GM19324 (cell line): ENCODE data around the gene DTWD2.

Experiments used
- ATAC-seq: cut with Tn5 transposase; IDR thresholded peaks from one replicate; pipeline ENCODE4 v1.9.1; 2021; ENCODE audit warnings: mild to moderate bottlenecking, moderate library complexity; ENCODE audit not compliant: unreplicated experiment, low FRiP score

Gene DTWD2, protein sequence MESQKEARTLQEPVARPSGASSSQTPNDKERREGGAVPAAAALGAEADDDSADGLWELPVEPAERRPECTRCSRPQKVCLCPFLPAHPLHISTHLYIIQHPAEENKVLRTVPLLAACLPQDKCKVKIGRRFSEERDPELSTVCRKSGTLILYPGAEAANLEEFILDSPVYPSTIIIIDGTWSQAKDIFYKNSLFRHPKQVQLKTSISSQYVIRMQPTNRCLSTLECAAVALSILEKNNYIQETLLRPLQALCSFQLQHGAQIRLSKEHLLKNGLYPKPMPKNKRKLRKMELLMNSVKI

DNA sequence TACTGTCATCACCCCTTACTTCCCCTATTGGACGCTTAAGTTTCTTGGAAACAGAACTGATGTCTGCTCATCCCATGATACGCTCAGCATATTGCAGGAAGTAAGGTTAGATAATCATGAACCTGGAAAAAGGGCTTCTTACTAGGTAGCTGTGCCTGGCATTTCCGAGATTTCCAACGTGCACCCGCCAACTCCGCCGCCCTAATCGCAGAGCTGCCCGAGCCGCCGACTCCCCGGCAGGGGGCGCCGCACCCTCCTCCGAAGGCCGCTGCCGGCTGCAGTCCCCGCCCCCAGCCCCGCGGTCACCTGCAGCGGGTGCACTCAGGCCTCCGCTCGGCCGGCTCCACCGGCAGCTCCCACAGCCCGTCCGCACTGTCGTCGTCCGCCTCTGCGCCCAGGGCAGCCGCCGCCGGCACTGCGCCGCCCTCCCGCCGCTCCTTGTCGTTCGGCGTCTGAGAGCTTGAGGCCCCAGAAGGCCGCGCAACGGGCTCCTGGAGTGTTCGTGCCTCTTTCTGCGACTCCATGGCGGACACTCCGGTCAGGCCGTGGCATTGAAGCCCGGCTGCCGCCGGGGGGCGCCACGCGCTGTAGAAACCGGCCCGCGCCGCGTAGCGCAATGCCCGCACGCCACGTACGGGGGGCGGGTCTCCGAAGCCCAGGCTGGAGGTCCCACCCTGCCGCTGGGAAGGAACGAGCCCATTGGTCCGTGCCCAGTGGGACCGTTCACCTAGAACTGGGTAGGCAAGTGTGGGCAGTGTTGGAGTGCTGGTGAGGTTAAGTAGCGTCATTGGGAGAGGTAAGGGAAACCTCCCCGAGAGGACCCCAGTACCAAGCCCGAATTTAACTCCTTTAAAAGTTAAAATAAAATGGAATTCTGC, at the start of gene DTWD2:
Gene DTWD2 (minus strand): TSS at position 560 of the 878 bp plus-strand sequence. CDS start 36 bp downstream, at position 524.
- ATAC-seq, result peak; percentile 96

GRCh38 chr5:119037496-119038215, 49.3 kb upstream of the DTWD2 start:
- ATAC-seq, result no peak

DNA sequence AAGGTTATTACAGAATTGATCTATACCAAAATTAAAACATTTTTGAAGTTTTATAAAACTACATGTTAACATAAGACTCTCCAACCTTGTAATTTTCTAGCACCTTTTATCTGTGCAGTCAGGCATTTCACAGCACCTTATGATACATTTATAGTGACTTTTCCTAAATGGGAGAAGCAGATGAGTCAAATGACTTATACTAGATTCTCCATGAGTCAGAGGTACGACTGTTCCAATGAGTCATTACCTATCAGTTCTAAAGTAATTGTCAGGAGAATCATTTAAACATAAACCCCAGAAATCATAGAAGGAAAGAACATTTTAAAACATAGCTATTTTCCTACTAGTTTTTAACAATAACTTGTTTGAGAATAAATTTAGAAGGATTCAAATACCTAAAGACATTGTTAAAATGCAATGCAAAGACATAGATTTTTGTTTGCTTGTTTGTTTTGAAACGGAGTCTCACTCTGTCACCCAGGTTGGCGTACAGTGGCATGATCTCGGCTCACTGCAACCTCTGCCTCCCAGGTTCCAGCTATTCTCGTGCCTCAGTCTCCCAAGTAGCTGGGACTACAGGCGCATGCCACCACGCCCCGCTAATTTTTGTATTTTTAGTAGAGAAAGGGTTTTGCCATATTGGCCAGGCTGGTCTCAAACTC, 47.9 kb upstream of the DTWD2 start:
- no peak for ATAC-seq

GRCh38 chr5:119033135-119033534, 44.8 kb upstream of the DTWD2 start:
- ATAC-seq, result no peak

DNA sequence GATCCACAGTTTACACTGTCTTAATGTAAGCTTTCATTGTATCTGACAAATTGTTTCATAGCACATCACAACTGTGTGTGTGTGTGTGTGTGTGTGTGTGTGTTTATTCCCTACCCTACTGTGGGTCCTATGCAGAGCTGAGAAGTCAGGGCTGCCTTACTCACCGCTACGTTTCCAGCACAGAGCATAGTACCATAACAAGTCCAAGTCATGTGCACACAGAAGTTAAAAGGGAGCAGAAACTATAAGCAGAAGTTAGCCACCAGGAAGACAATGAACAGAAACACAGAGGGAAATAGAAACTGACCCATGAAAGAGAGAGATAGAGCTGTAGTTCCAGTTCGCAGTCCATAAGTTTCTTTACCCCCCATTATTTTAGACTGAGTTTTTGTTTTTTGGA, 44.3 kb upstream of the DTWD2 start:
- peak; percentile 47 for ATAC-seq

DNA sequence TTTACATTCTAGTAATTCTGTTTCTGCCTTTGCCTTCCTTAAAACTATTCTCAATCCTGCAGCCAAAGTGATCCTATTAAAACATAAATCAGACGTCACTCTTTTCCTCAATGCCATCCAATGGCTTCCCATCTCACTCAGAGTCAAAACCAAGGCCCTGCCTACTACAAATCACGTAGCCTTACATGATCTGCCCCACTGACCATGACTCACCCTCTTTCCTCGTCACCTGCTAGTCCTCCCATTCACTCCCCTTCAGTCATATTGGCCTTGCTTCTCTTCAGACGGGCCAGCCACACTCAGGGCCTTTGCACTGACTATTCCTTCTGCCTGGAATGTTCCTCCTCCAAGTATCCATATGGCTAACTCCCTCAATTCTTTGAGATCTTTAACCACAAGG, 43.6 kb upstream of the DTWD2 start:
- ATAC-seq, result no peak

DNA sequence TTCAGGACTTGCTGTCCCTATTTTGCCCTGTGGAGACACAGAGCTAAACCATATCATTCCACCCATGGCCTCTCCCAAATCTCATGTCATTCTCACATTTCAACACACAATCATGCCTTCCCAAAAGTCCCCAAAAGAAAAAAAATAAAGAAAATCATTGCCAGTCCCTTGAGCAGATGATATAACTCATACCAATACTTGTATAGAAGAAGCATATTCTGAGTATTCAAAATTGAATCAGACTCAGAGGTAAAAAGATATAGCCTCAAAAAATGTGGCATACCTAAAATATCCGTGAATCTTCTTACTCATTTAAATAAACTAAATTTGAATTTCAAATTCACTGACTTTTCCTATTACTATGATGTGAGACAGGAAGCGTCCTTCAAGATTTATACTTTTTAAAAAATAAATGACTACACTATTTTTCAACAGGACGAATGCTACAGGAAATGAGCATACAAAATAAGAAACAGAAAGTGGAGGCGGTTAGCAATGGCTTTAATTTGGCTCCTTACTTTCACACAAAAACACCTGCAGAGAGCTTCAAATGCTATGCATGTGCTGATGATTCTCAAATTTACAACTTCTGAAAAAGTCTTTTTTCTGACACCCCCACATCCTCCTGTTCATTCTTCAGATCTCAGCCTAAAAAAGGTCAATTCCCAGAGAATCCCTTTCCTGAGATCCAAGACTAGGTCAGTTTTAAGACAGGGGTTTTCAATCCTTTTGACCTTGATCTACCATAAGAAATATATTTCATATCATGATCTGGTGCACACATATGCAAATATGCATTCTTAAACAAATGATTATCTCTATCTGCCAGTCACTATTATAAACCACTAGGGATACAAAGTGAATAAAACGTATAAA, 42.9 kb upstream of the DTWD2 start:
- peak; percentile 69 for ATAC-seq

DNA sequence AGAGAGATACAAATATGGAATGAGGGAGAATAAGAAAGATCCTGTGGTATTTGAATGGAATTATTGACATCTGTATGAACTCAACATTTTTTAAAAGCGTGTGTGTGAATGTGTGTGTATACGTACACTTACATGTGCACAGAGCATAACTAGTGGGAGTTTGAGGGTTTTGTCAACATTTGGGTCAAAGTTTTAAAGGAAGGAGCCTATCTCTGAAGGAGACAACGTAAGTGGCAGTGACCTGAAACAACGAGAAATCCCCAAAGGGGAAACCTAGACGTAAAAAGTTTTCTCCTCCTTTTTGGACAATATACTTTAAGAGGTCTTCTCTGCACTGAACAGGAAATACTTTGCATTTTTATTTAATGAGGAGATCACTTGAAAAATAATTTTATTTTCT, 40.2 kb upstream of the DTWD2 start:
- ATAC-seq, result no peak

- ATAC-seq, result no peak
Observed at GRCh38 chr5:119022773-119023172, 34.4 kb upstream of the DTWD2 start.

- peak; percentile 54 for ATAC-seq
Observed at GRCh38 chr5:119022017-119022745, 33.8 kb upstream of the DTWD2 start.

DNA sequence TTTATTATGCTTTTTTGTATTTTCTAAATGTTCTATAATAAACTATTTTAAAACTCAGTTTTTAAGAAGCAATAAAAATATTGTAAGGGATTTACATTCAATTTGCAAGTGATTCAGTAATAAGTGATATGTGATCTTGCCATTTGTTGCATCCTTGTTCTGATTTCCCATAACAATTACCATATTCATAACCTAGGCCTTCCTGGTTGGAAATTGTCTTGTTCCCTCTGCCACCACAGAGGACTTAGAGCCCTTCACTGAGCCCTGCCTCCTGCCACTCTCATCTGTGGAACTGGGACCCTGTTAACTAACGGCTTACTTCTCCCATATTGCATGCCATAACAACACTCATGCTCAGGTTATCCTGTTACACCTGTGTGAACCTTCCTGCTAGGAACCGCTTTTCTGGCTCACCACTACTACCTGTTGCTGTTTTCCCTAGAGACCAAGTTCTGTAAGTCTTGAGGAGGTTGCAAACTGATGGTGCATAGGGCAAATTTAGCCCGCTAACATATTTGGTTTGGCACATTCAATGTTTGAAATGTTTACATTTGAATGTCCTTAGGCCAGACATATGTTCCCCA, 32.9 kb upstream of the DTWD2 start:
- no peak for ATAC-seq

GRCh38 chr5:119019949-119020348, 31.6 kb upstream of the DTWD2 start:
- no peak for ATAC-seq

- no peak for ATAC-seq
Observed at GRCh38 chr5:119019501-119019900, 31.2 kb upstream of the DTWD2 start.

- ATAC-seq, result no peak
Observed at GRCh38 chr5:119017994-119018393, 29.6 kb upstream of the DTWD2 start.

- ATAC-seq, result peak; percentile 87
Observed at GRCh38 chr5:119016125-119016774, 27.9 kb upstream of the DTWD2 start.

DNA sequence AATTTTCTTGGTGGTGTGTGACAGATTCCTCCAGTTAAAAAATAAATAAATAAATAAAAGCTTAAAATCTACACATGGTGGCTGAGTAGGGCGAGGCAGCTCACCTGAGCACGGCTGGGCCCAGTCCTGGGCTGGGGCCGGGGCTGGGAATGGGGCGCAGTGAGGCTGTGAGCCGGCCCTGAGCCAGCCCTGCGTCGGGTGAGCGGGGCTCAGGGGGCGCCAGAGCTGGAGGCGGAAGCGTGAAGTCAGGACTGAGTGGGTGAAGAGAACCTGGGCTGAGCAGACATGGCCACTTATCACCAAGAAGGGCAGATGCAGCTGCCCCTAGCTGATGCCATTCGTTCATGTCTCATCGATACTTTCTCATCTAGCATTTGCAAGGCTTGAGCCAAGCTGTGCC, 22.8 kb upstream of the DTWD2 start:
- ATAC-seq, result no peak

DNA sequence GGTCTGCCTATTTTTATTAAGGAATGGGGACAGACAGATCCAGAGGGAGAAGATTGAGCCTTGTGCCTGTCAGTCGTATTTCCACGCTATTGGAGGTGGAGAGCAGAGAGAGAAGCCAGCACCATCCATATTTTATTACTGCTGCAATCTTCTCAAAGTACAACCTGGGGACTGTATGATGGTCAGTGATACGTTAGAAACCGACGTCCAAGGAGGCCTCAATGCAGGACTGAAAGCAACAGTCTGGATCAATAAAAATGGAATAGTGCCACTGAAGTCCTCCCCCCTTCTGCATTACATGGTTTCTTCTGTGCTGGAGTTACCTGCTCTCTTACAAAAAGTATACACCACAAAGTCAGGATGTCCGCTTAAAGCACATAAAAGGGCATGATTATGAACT, 21.9 kb upstream of the DTWD2 start:
- no peak for ATAC-seq

- ATAC-seq, result no peak
Observed at GRCh38 chr5:119009131-119009530, 20.8 kb upstream of the DTWD2 start.
